ENCODE results near the gene PPP1R7.

The PPP1R7 gene

DNA sequence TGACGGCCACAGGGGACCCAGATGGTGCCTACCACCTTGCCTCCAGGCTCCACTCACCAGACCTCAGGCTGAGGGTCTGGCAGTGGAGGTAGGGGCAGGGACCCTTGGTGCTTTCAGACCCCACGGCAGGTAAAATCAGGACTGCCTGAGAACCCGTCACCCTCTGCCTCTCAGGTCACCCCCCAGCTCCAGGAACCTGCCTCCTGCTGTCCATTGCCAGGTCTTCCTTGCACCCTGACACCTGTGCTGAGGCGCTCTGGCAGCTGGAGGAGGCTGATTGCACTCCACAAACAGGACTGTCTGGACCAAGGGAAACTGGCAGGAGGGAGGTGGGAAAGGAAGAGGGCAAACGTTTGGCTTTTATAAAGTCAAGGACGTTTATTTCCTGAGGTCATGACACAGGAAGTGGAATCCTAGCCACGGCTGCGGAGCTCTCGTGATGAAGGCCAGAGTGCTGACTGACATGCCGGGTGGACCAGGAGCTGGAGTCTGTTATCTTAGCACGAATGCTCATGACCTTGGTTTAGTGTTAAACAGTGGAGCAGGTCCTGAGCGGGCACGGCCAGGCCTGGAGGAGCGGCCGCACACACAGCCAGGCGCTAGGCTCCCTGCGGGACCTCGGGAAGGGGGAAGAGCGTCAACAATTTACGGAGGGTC lies 78.7 kb downstream of the PPP1R7 start:
- DNase-seq (ENCODE audit: low spot score), result no peak

DNA sequence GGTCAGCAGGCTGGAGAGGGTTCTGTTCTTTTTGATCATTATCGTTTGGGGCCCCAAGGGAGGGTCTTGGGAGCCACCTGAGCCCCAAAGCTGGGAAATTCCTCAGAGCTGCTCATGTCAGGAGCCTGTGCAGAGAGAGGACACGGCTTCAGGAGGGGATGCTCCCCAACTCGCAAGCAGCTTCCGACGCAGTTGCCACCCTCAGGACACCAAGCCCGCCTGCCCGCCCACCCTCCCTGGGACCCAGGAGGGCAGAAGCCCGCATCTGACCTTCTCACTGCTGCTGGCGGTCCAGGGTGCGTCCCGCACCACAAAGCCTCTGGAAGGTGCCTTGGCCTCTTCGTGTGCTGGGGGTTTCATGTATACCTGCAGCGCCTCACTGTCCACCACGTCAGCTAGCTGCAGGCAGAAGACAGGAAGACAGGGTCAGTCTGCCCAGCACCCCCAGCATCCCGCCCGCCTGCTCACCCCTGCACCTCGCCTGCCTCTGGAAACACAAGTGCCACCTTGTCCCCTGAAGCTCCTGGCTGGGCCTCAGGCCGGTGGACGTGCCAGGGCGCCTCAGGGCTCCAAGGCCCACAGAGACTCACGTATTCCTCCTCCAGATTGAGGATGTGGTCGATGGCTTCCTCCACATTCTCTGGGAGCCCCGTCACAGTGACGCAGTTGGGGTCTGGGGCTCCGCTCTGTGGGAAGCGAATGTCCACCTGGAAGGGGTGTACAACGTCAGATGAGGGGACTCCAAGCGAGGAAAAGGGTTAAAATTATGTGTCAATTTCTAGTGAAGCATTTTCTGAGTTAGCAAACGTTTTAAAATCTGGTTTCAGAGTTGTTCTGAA lies 79.5 kb downstream of the PPP1R7 start:
- DNase-seq (ENCODE audit: low spot score), result no peak

DNA sequence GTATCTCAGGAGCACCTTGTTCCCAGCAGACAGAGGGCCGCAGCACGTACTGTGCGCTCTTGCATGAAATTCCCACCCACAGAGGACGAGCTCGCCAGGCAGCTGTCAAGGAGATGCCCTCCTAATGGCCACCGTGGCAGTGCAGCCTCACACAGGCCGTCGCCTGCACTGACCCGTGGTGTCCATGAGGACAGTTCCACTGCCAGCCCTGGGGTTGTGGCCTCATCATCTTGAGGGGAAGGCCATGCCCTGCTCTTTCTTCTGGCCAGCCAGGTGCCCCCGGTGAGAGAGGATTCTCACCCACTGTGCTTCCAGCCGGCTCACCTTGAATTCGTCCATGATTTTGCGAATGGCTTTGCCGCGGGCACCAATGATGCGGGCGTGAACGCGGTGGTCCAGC lies 80.2 kb downstream of the PPP1R7 start:
- no peak for DNase-seq (ENCODE audit: low spot score)

GRCh38 chr2:241232736-241233575 lies 82.7 kb downstream of the PPP1R7 start:
- no peak for DNase-seq (ENCODE audit: low spot score)
